Measurements from ENCODE around the gene IBSP. TPM values are rescaled to one million over a fixed set of nuclear protein-coding genes. Genes with fewer than 3 reads are reported as not detected.

Gene IBSP
- total RNA-seq: not detected

GRCh38 chr4:87799301-87800113 lies at the start of gene IBSP:
Gene IBSP (plus strand): TSS chr4:87799554. CDS start chr4:87802362, 2,808 bp downstream.

GRCh38 chr4:87832669-87833068 lies 33.3 kb downstream of the IBSP start, which contains the start of gene MEPE:
Gene MEPE (plus strand): TSS chr4:87832969. CDS start chr4:87834715, 1,746 bp downstream.

Other genes starting within 250 kb of the IBSP start
- 0.05 TPM for gene DSPP, start 191.0 kb upstream of the IBSP start, total RNA-seq
- 0.11 TPM for gene DMP1, start 149.3 kb upstream of the IBSP start, total RNA-seq
- gene MEPE, start 33.4 kb downstream of the IBSP start, total RNA-seq: not detected
- 189 TPM for gene SPP1, start 176.2 kb downstream of the IBSP start, total RNA-seq
- gene PKD2, start 208.1 kb downstream of the IBSP start, total RNA-seq: 87.7 TPM

All from camera-type eye (tissue), 1 donor.